HepG2 (cell line): Measurements from ENCODE around the gene PCDH12.
"Not testable (repeated sequence)": the region's sequence is repeated elsewhere in the genome, so short reads cannot be mapped to it uniquely, and the experiment has no call there.

Source experiments
- KDM1A ChIP-seq: IDR thresholded peaks from 2 replicates; pipeline ENCODE4 v1.6.1; 2016; ENCODE audit warnings: missing compliant biosample characterization
- KDM3A ChIP-seq: IDR thresholded peaks from 2 replicates; pipeline ENCODE4 v1.6.1; 2018; ENCODE audit warnings: low read depth, missing compliant biosample characterization
- NCOR1 ChIP-seq: fragments of 200-600 bp; sonication (generic); IDR thresholded peaks from 2 replicates; pipeline ENCODE4 v1.7.0; 2017; ENCODE audit warnings: antibody characterized with exemption, low read length, borderline replicate concordance
- NFYB ChIP-seq: sonication (generic); formaldehyde crosslinking; IDR thresholded peaks from 2 replicates; pipeline ENCODE4 v1.4.0; 2020; ENCODE audit warnings: missing genetic modification reagents

DNA sequence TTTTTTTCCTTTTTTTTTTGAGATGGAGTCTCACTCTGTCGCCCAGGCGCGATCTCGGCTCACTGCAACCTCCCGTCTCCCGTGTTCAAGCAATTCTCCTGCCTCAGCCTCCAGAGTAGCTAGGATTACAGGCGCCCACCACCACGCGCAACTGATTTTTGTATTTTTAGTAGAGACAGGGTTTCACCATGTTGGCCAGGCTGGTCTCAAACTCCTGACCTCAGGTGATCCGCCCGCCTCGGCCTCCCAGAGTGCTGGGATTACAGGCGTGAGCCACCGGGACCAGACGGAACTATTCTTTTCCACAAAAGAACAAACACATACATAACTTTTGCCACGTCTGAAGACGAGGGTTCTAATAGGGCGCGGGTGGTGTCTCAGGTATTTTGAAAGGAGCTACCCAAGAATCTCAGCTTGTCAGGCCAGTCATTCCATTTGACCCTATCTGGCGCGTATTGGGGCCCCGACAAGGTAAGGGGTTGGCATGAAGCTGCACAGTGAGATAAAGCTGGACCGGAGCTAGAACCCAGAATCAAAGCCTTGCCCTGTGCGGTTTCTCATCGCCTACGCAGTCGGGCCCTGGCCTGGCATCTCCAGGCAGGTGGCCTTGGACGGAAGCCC is 35.1 kb downstream of the PCDH12 start:
- not testable (repeated sequence) for TF ChIP-seq KDM1A (CRISPR knock-in tag); KDM3A (CRISPR knock-in tag); NFYB (CRISPR knock-in tag); NCOR1
